Esophagus mucosa (tissue), 1 donor: ENCODE data around the gene SESTD1. TPM values are rescaled to one million over a fixed set of nuclear protein-coding genes. Genes with fewer than 3 reads are reported as not detected.
"Not testable (repeated sequence)": the region's sequence is repeated elsewhere in the genome, so short reads cannot be mapped to it uniquely, and the experiment has no call there.

Experiments used
- ATAC-seq: fragments of 200-7000 bp; cut with Tn5 transposase; one replicate; pipeline ENCODE4 v1.9.1; 2020
- total RNA-seq: library from RNA; stranded (reverse); gene quantifications from one replicate; pipeline ENCODE4 v1.2.4, GENCODE V29; 2023
- donor health status: DM: yes; HTN: yes; CAD: no.

SESTD1 gene
- total RNA-seq, 1 donor from 2014 or later, result 19.8 TPM

DNA sequence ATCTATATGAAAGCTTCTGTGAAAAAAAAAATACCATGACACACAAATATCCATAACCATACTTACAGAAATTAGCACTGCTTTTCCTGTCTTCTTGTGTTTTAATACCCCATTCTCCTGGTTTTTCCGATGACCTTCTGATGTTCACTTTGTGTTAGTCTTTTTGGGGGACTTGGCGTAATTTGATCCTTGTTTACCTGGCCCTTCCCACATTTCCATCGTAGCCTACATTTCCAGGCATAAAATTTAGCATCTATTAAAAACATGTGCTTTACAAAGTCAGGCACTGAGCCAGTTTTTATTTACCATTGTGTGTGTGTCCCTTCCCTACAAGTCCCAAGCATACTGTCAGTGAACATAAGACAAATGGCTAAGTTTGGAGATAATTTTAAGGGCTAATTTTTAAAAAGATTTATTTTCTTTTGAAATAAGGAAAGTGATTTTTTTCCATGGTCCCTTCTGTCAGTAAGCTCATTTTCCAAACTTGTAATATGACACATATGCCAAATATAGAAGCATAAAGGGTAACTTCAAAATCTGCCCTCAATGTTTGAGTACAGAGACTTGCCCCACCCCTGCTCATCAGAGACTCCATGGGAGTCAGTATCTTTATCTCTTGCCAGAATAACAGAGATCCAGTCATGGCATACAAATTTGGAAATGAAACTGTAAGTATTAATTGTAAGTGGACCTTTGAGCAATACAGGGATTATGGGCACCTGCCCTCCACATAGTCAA lies 27.3 kb downstream of the SESTD1 start:
- no peak for ATAC-seq

DNA sequence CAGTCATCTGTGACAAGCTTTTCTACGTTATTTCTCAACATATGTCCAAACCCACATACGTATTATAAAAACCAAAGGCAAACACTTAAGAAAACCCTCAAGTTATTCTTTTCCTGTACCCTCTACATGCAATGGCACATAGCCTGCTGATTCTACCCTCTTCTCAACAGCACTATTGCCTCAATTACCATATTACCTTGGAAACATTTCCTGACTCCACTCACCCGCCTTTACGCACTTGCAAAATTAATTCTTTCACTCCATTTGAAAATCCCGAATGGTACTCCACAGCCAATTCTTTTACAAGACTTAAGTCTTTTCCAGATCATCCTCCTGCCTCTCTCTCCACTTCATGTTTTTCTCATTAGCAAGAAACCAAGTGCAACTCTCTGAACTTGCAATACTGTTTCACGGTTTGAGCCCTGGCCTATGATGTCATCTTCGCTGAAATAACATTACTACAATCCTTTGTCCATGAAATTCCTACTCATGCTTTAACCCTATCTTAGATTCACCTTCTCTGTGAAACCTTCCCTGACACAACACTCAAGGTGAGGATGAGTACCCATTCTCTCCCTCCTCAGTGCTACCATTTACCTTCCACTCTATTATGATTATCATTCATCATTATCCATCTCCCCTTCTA lies 29.0 kb downstream of the SESTD1 start:
- no peak for ATAC-seq

DNA sequence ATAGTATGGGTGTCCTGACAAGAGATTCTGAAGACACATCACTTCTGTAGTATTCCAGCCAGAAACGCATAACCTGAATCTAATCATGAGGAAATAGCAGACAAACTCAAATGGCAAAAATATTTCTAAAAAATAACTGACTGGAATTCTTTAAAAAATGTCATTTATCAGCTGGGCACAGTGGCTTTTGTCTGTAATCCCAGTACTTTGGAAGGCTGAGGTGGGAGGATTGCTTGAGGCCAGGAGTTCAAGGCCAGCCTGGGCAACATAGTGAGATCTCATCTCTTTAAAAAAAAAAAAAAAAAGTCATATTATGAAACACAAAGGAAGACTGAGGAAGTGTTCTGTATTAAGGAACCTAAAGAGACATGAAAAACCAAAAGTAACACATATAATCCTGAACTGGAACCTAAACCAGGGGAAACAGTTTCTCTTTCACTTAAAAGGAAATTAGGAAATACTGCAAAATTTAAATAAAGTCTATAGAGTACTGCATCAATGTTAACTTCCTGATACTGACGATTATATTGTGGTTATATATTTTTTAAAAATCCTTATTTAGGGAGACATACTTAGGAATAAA lies 29.9 kb downstream of the SESTD1 start:
- ATAC-seq, result no peak

DNA sequence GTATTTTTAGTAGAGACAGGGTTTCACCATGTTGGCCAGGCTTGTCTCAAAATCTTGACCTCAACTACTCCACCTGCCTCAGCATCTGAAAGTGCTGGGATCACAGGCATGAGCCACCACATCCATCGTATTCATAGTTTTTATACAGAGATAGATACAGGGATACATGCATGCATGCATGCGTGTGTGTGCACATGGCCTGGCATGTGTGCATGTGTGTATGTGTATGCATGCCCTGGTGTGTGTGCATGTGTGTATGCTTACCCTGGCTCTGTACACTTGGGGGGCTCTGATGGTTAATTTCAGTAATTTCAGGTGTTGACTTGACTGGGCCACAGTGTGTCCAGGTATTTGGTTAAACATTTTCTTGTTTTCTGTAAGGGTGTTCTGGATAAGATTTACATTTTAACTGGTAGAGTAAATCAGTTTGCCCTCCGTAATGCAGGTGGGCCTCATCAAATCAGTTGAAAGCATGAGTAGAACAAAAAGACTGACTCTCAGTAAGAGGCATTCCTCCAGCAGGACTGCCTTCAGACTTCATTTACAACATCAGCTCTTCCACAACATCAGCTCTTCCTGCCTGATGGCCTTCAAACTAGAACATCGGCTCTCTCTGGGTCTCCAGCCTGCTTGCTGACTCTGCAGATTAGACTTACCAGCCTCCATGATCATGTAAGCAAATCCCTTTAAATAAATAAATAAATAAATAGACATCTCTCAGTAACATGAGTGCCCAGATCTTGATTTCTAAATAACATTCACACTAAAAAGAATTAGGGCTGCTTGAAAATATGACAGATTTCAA lies 30.8 kb downstream of the SESTD1 start:
- ATAC-seq, result no peak

DNA sequence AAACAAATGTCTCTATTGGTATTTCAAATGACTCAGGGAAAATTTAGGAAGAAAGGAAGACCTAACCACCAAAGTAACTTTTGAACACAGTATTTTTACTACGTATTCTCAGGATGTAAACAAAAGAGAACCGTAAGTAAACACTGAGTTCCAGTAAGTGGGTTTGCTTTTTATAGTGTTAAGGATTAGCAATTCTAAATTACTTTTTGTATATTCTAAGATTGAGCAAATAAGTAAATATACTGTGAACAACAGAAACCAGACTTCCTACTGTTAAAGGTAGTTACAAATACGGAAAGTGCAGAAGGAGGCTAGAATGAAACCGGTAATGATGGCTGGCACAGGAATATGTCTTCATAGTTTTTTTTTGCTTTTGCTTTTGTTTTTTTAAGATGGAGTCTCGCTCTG lies 31.5 kb downstream of the SESTD1 start:
- no peak for ATAC-seq

DNA sequence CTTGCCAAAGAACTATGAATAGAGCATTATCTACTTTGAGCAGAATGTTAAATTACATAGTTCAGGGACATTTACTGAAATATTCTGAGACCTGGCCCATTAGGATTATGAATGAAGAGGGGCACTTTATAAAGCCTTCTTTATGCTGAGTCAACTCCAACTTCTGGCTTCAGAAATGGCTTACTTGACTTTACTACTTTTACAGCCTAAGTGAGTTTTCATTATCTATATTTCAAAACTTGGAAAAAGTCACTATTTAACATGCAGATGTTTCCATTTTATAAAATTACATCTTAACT lies 37.7 kb downstream of the SESTD1 start:
- ATAC-seq, result no peak

DNA sequence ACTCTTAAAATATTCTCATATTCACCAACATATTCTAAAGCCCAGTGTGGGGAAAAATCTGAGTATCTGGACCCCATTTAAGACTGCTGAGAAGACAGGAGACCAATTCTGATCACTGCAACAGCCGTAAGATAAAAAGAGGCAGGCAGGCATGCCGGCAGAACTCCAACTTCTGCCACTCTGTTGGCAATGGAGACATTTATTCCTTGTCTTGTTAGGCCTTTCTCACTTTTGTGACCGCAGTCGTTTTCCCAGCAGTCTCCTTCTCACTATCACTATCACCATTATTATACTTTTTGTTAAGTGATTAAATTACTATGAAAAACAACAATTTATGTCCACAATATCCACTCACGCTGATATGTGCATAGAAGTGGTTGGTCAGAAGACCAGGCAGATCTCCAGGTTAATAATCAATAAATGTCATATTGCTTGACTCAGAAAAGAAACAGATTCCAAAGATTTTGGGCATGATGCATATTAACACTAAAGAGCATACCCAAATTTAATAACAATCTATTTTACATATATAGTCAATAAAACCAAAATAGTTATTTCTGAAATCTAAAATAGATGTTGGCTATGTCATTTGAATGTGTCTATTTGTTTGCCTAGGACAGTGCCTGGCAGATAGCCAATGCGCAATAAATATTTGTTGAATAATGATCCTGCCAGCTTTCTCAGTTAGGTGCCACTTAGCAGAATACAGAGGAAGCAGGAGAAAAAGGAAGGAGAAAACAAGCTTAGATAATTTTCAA lies 38.2 kb downstream of the SESTD1 start:
- ATAC-seq, result no peak

DNA sequence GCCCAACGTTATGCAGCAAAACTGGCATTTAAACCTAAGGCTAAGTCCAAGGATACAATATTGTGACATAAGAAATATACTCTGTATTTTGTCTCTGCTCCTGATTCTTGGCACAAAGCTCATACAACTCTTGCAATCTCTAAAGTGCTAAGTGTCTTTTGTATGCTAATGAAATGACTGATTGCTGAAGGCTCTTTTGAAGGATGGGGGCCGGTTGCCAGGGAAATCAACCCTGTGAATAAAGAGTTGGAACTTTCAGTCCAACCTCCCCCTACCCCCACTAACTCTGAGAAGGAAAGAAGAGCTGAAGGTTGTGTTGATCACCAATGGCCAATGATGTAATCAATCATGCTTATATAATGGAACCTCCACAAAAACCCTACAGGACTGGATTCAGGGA lies 40.3 kb downstream of the SESTD1 start:
- no peak for ATAC-seq

DNA sequence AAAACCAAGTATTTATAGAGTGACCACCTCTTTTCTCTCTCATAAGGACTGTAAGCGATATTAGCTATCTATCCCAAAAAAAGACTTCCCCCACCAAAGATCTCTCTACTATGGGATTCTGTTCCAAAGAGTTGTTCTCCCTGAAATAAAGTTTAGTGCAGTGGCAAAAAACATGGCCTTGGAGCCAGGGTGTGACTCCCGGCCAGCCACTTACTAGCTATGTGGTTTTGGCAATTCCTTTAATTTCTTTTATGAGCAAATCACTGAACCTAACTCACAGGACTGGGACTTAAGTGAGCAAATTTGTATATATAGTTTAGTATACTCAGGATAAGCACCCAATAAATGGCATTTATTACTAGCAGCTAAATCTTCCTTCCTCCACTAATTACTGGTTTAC lies 42.6 kb downstream of the SESTD1 start:
- ATAC-seq, result no peak

DNA sequence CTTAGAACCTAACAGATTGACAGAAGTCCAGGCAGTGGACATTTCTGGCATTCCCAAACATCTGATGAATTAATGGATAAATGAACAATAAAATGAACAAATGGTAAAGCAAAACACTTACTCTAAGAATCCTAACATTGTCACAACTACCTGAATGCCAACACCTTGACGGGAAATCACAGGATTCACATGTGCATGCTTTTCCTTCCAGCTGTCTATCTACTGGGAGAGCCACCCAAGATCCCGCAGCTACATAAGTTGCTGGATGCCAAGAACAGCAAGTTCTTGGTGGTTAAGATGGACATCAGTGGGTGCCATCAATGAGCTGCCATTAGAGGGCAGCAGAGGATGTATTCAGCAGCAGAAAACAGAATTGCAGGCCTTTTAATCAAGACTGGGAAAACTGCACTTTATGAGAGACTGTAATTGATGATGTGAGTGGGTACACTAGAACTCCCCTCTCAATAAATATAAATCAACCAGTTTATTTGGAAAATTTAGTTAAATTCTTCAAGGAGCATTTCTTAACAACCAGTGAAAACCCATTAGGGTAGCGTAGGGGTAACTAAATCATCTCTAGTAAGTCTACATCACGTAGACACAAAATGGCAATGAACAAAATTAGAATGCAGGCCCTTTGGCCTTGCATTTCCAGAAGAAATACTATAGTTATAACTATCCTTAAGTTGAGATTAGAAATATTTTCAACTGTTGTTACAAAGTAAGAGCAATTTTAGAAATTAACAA lies 45.6 kb downstream of the SESTD1 start:
- peak; percentile 77 for ATAC-seq

DNA sequence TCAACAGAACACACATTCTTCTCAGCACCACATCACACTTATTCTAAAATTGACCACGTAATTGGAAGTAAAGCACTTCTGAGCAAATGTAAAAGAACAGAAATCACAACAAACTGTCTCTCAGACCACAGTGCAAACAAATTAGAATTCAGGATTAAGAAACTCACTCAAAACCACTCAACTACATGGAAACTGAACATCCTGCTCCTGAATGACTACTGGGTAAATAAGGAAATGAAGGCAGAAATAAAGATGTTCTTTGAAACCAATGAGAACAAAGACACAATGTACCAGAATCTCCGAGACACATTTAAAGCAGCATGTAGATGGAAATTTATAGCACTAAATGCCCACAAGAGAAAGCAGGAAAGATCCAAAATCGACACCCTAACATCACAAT lies 50.0 kb downstream of the SESTD1 start:
- not testable (repeated sequence) for ATAC-seq

DNA sequence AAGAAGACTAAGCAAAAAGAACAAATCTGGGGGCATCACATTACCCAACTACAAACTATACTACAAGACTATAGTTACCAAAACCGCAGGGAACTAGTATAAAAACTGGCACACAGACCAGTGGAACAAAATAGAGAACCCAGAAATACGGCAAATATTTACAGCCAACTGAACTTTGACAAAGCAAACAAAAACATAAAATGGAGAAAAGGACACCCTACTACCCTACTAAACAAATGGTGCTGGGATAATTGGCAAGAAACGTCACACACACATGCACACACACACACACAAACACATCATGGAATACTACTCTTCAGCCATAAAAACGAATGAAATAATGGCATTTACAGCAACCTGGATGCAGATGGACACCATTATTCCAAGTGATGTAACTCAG lies 53.3 kb downstream of the SESTD1 start:
- ATAC-seq, result no peak

DNA sequence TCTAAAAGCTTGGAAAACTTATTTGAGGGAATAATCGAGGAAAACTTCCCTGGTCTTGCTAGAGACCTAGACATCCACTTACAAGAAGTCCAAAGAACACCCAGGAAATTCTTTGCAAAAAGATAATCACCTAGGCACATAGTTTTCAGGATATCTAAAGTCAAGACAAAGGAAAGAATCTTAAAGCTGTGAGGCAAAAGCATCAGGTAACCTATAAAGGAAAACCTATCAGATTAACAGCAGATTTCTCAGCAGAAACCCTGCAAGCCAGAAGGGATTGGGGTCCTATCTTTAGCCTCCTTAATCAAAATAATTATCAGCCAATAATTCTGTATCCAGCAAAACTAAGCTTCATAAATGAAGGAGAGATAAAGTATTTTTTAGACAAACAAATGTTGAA lies 56.4 kb downstream of the SESTD1 start:
- ATAC-seq, result not testable (repeated sequence)

DNA sequence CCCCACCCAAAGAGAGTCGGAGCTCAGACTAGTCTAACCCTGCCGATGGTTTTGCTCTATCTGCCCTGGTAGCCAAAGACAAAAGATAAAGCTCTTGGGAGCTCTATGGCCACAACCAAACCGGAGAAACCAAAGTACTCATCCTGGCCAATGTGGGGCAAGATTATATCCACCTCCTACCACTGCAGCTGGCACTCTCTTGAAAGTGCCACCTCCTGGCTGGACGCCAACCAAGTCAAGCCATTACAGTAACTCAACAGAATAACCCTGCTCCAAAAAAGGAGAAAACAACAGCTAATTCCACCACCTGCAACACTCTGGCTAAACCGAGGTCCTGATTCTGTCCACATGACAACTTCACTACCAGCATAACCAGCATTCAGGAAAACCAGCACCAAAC lies 57.6 kb downstream of the SESTD1 start:
- ATAC-seq, result no peak

DNA sequence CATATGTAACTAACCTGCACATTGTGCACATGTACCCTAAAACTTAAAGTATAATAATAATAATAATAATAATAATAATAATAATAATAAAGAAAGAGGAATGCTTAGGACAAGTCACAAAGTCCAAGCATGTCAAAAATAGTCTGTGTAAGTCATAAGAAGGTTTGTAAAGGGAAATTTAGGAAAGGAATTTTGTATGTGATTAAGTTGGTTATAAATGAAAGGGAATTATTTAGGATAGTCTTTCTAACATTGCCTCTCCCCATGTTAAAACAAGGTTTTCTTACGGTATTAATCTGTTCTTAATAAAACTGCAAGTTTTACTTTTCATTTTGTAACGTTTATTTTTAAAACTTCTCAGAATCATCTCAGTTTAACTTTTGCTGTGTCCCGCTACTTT lies 62.8 kb downstream of the SESTD1 start:
- no peak for ATAC-seq

DNA sequence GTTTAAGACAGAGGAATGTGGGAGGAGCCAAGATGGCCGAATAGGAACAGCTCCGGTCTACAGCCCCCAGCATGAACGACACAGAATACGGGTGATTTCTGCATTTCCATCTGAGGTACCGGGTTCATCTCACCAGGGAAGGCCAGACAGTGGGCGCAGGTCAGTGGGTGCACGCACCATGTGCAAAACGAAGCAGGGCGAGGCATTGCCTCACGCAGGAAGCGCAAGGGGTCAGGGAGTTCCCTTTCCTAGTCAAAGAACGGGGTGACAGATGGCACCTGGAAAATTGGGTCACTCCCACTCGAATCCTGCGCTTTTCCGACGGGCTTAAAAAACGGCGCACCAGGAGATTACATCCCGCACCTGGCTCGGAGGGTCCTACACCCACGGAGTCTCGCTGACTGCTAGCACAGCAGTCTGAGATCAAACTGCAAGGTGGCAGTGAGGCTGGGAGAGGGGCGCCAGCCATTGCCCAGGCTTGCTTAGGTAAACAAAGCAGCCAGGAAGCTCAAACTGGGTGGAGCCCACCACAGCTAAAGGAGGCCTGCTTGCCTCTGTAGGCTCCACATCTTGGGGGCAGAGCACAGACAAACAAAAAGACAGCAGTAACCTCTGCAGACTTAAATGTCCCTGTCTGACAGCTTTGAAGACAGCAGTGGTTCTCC lies 68.6 kb downstream of the SESTD1 start:
- not testable (repeated sequence) for ATAC-seq

DNA sequence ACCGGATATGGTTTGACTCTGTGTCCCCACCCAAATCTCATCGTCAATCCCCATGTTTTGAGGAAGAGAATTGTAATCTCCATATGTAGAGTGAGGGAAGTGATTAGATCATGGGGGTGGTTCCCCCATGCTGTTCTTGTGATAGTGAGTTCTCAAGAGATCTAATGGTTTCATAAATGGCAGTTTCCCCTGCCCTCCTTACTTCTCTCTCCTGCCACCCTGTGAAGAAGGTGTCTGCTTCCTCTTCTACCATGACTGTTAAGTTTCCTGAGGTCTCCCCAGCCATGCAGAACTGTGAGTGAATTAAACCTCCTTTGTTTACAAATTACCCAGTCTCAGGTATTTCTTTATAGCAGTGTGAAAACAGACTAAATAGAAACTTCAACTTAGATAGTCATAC lies 69.5 kb downstream of the SESTD1 start:
- ATAC-seq, result no peak

DNA sequence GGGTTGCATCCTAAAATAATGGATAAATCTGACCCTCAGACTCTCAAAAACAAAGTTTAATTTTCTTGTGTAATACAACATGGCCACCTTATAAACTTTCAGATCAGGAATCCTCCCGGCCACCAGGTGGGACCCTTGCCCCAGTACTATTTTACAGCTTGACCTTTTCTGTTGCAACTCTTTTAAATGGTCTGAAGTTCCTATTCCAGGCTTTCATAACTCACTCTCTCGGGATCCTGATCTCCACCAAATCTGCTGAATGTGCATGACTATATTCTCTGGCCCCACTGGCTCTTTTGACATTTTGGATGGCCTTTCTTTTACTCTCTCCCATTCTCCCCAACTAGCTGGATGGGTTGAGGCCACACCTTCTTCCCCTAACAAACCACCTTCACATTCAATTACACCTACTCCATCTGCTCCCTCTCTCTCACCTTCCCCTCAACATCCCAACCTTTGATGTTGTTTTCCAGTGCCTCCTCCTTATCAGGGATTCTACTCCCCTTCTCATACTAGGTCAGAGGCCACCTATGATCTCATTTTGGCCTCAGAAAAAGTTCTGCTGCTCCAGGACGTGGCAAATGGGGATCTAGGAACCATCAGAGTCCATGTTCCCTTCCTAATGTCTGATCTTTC lies 70.8 kb downstream of the SESTD1 start:
- ATAC-seq, result no peak

DNA sequence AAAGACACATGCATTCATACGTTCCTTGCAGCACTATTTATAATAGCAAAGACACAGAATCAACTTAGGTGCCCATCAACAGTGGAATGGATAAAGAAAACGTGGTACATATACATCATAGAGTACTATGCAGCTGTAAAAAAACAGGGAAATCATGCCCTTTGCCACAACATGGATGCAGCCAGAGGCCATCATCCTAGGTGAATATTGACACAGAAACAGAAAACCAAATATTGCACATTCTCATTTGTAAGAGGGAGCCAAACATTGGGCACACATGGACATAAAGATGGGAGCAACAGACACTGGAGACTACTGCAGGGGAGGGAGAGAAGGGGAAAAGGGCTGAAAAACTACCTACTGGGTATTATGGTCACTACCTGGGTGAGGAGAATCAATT lies 73.5 kb downstream of the SESTD1 start:
- ATAC-seq, result no peak

DNA sequence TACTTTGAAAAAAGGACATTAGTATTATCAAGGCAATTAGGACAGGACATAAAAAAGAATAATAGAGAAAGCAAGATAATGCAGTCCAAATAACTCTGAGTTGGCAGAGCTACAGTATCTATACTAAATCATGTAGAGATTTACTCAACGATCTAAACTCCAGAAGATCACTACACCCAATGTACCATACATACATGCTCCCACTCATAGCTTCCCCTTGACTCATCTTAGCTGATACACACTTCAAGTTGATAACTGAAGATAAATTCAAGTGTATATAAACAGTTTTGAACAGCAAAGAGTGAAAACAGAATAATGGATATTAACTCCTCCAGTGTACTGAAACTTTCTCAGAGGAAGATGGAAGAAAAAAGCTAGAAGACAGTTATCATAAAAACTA lies 78.5 kb downstream of the SESTD1 start:
- no peak for ATAC-seq

DNA sequence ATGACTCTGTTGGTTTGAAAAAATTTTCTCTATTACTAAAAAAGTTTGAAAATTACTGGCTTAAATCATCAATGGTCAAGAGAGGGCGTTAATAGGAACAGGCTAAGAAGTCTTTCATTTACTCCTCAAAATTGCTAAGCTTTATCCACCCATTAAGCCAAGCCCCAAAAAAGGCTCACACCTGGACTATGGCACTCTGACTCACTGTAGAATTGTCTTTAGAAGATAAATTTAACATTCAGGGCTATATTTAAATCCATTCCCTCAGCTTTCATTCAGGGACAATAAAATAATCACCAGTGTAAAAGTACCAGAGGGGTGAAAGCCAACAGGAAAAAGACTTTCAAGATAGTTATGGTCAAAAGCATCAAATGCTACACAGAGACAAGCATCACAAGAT lies 80.0 kb downstream of the SESTD1 start:
- ATAC-seq, result no peak
